ENCODE measurements around the gene PLA2G12B.

DNA sequence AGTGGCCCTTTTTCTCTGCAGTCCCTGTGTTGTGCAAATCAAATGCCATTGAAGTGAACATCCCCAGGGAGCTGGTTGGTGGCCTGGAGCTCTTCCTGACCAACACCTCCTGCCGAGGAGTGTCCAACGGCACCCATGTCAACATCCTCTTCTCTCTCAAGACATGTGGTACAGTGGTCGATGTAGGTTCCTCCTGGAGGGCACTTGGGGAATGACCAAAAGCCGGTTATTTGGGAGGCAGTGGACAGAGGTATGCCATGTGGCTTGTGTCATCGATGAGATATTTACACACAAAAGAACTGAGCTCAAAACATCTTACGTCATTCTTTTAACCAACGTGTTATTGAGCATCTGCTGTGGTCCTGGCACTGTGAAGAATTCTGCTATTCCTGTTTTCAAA lies 41.3 kb downstream of the PLA2G12B start:
- TF ChIP-seq POLR2AphosphoS5 (IDR thresholded peaks at IDR 0.05) (no peak), POLR2A (IDR thresholded peaks at IDR 0.05) (no peak)
- TF ChIP-seq, protein P1, sequence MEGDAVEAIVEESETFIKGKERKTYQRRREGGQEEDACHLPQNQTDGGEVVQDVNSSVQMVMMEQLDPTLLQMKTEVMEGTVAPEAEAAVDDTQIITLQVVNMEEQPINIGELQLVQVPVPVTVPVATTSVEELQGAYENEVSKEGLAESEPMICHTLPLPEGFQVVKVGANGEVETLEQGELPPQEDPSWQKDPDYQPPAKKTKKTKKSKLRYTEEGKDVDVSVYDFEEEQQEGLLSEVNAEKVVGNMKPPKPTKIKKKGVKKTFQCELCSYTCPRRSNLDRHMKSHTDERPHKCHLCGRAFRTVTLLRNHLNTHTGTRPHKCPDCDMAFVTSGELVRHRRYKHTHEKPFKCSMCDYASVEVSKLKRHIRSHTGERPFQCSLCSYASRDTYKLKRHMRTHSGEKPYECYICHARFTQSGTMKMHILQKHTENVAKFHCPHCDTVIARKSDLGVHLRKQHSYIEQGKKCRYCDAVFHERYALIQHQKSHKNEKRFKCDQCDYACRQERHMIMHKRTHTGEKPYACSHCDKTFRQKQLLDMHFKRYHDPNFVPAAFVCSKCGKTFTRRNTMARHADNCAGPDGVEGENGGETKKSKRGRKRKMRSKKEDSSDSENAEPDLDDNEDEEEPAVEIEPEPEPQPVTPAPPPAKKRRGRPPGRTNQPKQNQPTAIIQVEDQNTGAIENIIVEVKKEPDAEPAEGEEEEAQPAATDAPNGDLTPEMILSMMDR (IDR thresholded peaks at IDR 0.05) = no peak
